ENCODE measurements around the gene RASA3.

Gene RASA3

GRCh38 chr13:114063545-114064449, 68.6 kb downstream of the RASA3 start:
- no peak for DNase-seq

GRCh38 chr13:114062754-114063153, 69.7 kb downstream of the RASA3 start:
- DNase-seq, result no peak

GRCh38 chr13:114062341-114062740, 70.1 kb downstream of the RASA3 start:
- no peak for DNase-seq

- no peak for DNase-seq
Measured at GRCh38 chr13:114061744-114062143, 70.7 kb downstream of the RASA3 start.

GRCh38 chr13:114061047-114061446, 71.4 kb downstream of the RASA3 start:
- no peak for DNase-seq

GRCh38 chr13:114059946-114060860, 72.2 kb downstream of the RASA3 start:
- DNase-seq, result no peak

GRCh38 chr13:114059428-114059827, 73.0 kb downstream of the RASA3 start:
- DNase-seq, result no peak

- DNase-seq, result no peak
Measured at GRCh38 chr13:114058051-114058867, 74.2 kb downstream of the RASA3 start.

GRCh38 chr13:114057166-114058050, 75.0 kb downstream of the RASA3 start:
- no peak for DNase-seq

GRCh38 chr13:114056205-114057013, 76.0 kb downstream of the RASA3 start:
- no peak for DNase-seq

- DNase-seq, result no peak
Measured at GRCh38 chr13:114055766-114056165, 76.7 kb downstream of the RASA3 start.

- no peak for DNase-seq
Measured at GRCh38 chr13:114054830-114055439, 77.5 kb downstream of the RASA3 start.

GRCh38 chr13:114054264-114054663, 78.2 kb downstream of the RASA3 start:
- no peak for DNase-seq

GRCh38 chr13:114053026-114053425, 79.4 kb downstream of the RASA3 start:
- DNase-seq, result no peak

GRCh38 chr13:114050536-114051450, 81.6 kb downstream of the RASA3 start:
- DNase-seq, result no peak

- DNase-seq, result no peak
Measured at GRCh38 chr13:114049626-114050101, 82.8 kb downstream of the RASA3 start.

- DNase-seq, result peak; percentile 51 to 53
Measured at GRCh38 chr13:114049026-114049425, 83.4 kb downstream of the RASA3 start.

GRCh38 chr13:114048443-114048842, 84.0 kb downstream of the RASA3 start:
- DNase-seq, result no peak

GRCh38 chr13:114047358-114047881, 85.0 kb downstream of the RASA3 start:
- DNase-seq, result no peak

All from stimulated activated CD4-positive, alpha-beta T cell treated with anti-CD3 and anti-CD28 coated beads, Interleukin-2, amount 100 ng/mL, for 48 hours (primary cell).